DND-41 (cell line): ENCODE results near the gene ADARB2.

Experiments
- ATAC-seq: fragments of 200-7000 bp; cut with Tn5 transposase; 3 replicates; pipeline ENCODE4 v1.9.1; 2021; ENCODE audit warnings: low read depth; ENCODE audit not compliant: insufficient read depth
- DNase-seq: peaks from one replicate; pipeline ENCODE4 v3.0.0-alpha.2; 2020
- H2AFZ ChIP-seq: 2 replicates; pipeline ENCODE4 v1.6.0; 2012; ENCODE audit warnings: low read depth, low read length
- H3K27ac ChIP-seq: 2 replicates; pipeline ENCODE4 v1.5.1; 2012; ENCODE audit warnings: low read length, inconsistent platforms
- H3K27me3 ChIP-seq: fragments of 200-600 bp; sonication (generic); 2 replicates; pipeline ENCODE4 v1.6.0; 2012; ENCODE audit warnings: low read length, mild to moderate bottlenecking, inconsistent platforms; ENCODE audit not compliant: insufficient read depth, poor library complexity
- H3K36me3 ChIP-seq: 2 replicates; pipeline ENCODE4 v1.5.1; 2012; ENCODE audit warnings: low read length, inconsistent platforms; ENCODE audit not compliant: insufficient read depth
- H3K4me1 ChIP-seq: 2 replicates; pipeline ENCODE4 v1.5.1; 2012; ENCODE audit warnings: mild to moderate bottlenecking, low read length; ENCODE audit not compliant: insufficient read depth
- H3K4me2 ChIP-seq: 2 replicates; pipeline ENCODE4 v1.6.0; 2012; ENCODE audit warnings: mild to moderate bottlenecking, moderate library complexity, low read length, inconsistent platforms; ENCODE audit not compliant: insufficient read depth
- H3K4me3 ChIP-seq, 2 experiments: fragments of 200-600 bp in 1 of 2; shearing (Covaris generic) in 1 of 2; 2 replicates each; pipeline ENCODE4 v1.5.1; 2012 to 2016; ENCODE audit warnings: inconsistent platforms in 2 of 2, low read length in 2 of 2, mild to moderate bottlenecking in 2 of 2, low read depth in 1 of 2, moderate library complexity in 1 of 2
- H3K79me2 ChIP-seq: 2 replicates; pipeline ENCODE4 v1.6.0; 2012; ENCODE audit warnings: low read length, inconsistent platforms; ENCODE audit not compliant: insufficient read depth
- H3K9ac ChIP-seq: 2 replicates; pipeline ENCODE4 v1.6.0; 2012; ENCODE audit warnings: low read depth, mild to moderate bottlenecking, inconsistent platforms, low read length, moderate library complexity
- H3K9me3 ChIP-seq: 2 replicates; pipeline ENCODE4 v1.5.1; 2012; ENCODE audit warnings: low read length, moderate library complexity, mild to moderate bottlenecking, inconsistent platforms; ENCODE audit not compliant: insufficient read depth, severe bottlenecking
- H4K20me1 ChIP-seq: 2 replicates; pipeline ENCODE4 v1.6.0; 2012; ENCODE audit warnings: low read length; ENCODE audit not compliant: insufficient read depth
- EZH2 ChIP-seq: IDR thresholded peaks from 3 replicates; pipeline ENCODE4 v1.6.1; 2012; ENCODE audit warnings: borderline replicate concordance, low read depth, mild to moderate bottlenecking, moderate library complexity, low read length, inconsistent platforms; ENCODE audit not compliant: severe bottlenecking
- TF ChIP-seq, protein P1 (sequence below): IDR thresholded peaks from 2 replicates; pipeline ENCODE4 v1.5.1; 2012; ENCODE audit warnings: borderline replicate concordance, low read length, moderate library complexity, mild to moderate bottlenecking; ENCODE audit not compliant: poor library complexity, severe bottlenecking; ENCODE audit errors: extremely low read depth

The ADARB2 gene

DNA sequence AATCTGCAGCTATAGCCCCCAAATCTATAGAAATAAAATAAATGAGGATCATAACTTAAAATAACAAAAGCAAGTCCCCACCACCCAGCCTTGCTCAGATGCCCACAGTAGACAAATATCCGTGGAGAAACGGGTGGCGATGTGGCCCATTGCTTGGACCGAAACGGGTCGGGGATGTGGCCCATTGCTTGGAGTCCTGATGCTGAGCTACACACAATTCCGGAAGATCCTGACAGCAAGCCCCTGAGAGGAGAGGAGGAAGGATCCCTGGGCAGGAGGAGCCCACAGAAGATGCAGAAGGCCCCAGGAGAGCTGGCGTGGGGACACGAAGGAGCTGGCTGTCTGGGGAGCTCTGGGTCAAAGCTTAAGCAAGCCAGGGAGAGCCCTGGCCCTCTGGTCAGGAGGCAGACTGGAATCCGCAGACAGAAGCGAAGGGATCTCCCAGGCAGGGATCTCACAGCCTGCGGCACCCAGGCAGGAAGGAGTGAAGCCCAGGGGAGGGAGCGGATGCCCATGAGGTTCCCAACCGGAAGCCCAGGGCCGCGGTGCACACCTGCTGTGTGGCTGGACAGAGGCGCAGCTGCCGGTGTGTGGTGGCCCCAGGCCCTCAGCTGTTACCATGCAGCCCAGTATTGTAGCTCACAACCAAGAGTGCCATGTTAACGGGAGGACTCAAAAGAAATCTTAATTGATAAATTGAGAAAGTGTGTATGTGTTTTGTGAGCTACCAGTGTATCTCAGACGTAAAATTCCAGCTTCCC lies 138.8 kb downstream of the ADARB2 start:
- no peak for TF ChIP-seq EZH2
- TF ChIP-seq, protein P1, sequence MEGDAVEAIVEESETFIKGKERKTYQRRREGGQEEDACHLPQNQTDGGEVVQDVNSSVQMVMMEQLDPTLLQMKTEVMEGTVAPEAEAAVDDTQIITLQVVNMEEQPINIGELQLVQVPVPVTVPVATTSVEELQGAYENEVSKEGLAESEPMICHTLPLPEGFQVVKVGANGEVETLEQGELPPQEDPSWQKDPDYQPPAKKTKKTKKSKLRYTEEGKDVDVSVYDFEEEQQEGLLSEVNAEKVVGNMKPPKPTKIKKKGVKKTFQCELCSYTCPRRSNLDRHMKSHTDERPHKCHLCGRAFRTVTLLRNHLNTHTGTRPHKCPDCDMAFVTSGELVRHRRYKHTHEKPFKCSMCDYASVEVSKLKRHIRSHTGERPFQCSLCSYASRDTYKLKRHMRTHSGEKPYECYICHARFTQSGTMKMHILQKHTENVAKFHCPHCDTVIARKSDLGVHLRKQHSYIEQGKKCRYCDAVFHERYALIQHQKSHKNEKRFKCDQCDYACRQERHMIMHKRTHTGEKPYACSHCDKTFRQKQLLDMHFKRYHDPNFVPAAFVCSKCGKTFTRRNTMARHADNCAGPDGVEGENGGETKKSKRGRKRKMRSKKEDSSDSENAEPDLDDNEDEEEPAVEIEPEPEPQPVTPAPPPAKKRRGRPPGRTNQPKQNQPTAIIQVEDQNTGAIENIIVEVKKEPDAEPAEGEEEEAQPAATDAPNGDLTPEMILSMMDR: no peak
- H4K20me1 ChIP-seq: no peaks in the 10 kb centered on the region
- H3K9me3 ChIP-seq: no peaks in the 10 kb centered on the region
- H3K4me2 ChIP-seq: no peak overlapping the region
- no peak overlapping the region for H3K4me3 ChIP-seq
- H3K36me3 ChIP-seq: no peaks in the 10 kb centered on the region
- H3K4me1 ChIP-seq: peaks cover 17% of the 10 kb centered on the region
- H3K9ac ChIP-seq: no peak overlapping the region
- ATAC-seq (no peak), DNase-seq (no peak)
- no peaks in the 10 kb centered on the region for H3K27me3 ChIP-seq
- no peaks in the 10 kb centered on the region for H3K79me2 ChIP-seq
- no peak overlapping the region for H2AFZ ChIP-seq
- no peak overlapping the region for H3K27ac ChIP-seq

DNA sequence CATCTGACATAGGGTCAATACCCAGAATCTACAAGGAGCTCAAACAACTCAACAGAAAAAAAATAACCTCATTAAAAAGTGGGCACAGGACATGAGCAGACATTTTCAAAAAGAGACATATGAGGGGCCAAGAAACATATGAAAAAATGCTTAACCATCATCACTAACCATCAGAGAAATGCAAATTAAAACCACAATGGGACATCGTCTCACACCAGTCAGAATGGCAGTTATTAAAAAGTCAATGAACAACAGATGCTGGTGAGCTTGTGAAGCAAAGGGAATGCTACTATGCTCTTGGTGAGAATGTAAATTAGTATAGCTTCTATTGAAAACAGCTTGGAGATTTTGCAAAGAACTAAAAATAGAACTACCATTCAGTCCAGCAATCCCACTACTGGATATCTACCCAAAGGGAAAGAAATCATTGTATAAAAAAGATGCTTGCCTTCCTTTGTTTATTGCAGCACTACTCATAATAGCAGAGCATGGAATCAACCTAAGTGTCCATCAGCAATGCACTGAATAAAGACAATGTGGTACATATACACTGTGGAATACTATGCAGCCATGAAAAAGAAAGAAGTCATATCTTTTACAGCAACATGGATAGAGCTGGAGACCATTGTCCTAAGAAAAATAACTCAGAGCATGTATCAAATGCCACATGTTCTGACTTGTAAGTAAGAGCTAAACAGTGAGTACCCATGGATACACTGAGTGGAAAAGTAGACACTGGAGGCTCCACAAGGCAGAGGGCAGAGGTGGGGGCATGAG lies 139.8 kb downstream of the ADARB2 start:
- Histone ChIP-seq H2AFZ (no peak overlapping the region), H3K27me3 (no peaks in the 10 kb centered on the region), H3K36me3 (no peaks in the 10 kb centered on the region), H3K9ac (no peak overlapping the region), H3K4me1 (peaks cover 17% of the 10 kb centered on the region), H4K20me1 (no peaks in the 10 kb centered on the region), H3K9me3 (no peaks in the 10 kb centered on the region), H3K4me2 (no peak overlapping the region), H3K27ac (no peak overlapping the region), H3K79me2 (no peaks in the 10 kb centered on the region), H3K4me3 (no peak overlapping the region)
- DNase-seq (no peak), ATAC-seq (no peak)
- TF ChIP-seq, protein P1: no peak
- TF ChIP-seq EZH2: no peak

DNA sequence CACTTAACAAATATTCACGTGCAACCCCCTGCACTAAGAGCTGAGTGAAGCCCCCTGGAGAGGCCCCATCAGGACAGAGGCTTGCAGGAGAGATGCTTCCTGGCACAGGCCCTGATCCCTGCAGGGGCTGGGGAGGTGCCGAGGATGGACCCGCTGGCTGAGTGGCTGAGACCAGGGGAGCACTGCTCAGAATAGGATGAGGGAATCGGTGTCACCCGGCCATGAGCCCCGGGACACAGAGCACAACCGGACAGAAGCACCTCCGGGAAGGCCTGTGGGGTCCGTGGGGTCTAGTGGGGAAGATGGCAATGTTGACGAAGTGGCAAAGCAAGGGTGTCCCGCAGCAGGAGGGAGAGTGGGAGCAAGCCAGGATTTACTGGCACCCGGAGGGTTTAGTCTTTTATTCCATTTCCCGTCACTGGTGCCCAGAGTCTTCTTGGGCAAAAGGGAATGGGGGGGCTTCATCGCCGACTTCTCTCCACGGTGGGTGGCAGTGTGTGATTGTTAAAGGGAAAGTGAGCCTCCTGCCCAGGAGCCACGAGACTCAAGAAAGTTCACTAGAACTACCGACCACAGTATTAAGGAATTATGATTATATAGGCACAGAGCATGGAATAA lies 140.7 kb downstream of the ADARB2 start:
- ATAC-seq (no peak), DNase-seq (no peak)
- peaks cover 17% of the 10 kb centered on the region for H3K4me1 ChIP-seq
- H4K20me1 ChIP-seq: no peaks in the 10 kb centered on the region
- TF ChIP-seq, protein P1: no peak
- no peak for TF ChIP-seq EZH2
- no peak overlapping the region for H3K27ac ChIP-seq
- H2AFZ ChIP-seq: no peak overlapping the region
- no peaks in the 10 kb centered on the region for H3K36me3 ChIP-seq
- no peaks in the 10 kb centered on the region for H3K79me2 ChIP-seq
- H3K27me3 ChIP-seq: no peaks in the 10 kb centered on the region
- H3K9ac ChIP-seq: no peak overlapping the region
- H3K4me2 ChIP-seq: no peak overlapping the region
- H3K9me3 ChIP-seq: no peaks in the 10 kb centered on the region
- H3K4me3 ChIP-seq: no peak overlapping the region
